GM19035 (cell line): Measurements from ENCODE around the gene POLR3H.

ENCODE experiments used
- ATAC-seq: cut with Tn5 transposase; IDR thresholded peaks from one replicate; pipeline ENCODE4 v1.9.1; 2021; ENCODE audit not compliant: unreplicated experiment

POLR3H gene

GRCh38 chr22:41539146-41540005 lies 4.9 kb downstream of the POLR3H start:
- no peak for ATAC-seq

DNA sequence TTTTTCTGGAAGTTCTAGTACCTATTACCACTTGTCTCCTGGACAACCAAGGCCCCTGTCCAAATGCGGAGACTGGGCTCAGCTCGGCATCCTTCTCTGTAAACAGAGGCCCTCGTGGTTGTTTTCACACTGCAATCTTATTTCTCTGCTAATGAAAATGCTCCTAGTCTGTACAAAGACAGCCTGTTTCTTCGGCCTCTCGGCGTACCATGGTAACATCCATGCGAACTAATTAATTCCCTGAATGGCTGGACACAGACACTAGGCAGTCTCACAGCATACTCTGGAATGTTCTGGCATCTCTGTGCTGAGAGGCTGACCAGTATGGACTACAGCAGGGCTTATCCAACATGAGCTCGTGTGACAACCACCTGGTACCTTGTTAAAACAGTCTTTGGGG lies 5.7 kb downstream of the POLR3H start:
- no peak for ATAC-seq

- ATAC-seq: no peak
These were observed 7.1 kb downstream of the POLR3H start for GRCh38 chr22:41537203-41537602.

DNA sequence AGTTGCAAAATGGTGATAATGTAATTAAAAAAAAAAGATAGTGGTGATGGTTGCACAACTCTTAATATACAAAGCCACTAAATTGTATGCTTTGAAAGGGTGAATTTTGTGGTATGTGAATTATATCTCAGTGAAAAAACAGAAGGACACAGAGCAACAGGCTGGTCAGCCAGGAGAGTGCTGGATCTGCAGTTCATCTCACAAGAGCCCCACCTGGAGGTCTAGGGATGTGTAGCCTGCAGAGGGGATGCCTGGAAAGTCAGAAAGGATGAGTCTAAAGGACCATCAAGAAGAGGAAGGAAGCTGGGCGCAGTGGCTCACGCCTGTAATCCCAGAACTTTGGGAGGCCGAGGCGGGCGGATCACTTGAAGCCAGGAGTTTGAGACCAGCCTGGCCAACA lies 9.0 kb downstream of the POLR3H start:
- no peak for ATAC-seq

DNA sequence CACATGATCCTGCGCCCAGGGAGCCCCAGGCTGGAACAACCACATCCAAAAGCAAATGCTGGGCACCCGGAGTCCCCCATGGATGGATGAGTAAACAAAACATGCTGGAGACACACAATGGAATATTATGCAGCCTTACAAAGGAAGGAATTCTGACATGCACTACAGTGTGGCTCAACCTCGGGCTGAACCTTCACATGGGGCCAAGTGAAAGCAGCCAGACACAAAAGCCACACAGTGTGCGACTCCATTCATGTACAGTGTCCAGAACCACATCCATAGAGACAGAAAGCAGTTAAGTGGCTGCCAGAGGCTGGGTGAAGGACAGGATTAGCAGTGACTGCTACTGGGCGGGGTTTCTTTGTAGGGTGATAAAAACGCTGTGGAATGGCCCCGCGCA lies 10.1 kb downstream of the POLR3H start:
- ATAC-seq: no peak

GRCh38 chr22:41532908-41533825 lies 11.1 kb downstream of the POLR3H start:
- ATAC-seq: no peak

DNA sequence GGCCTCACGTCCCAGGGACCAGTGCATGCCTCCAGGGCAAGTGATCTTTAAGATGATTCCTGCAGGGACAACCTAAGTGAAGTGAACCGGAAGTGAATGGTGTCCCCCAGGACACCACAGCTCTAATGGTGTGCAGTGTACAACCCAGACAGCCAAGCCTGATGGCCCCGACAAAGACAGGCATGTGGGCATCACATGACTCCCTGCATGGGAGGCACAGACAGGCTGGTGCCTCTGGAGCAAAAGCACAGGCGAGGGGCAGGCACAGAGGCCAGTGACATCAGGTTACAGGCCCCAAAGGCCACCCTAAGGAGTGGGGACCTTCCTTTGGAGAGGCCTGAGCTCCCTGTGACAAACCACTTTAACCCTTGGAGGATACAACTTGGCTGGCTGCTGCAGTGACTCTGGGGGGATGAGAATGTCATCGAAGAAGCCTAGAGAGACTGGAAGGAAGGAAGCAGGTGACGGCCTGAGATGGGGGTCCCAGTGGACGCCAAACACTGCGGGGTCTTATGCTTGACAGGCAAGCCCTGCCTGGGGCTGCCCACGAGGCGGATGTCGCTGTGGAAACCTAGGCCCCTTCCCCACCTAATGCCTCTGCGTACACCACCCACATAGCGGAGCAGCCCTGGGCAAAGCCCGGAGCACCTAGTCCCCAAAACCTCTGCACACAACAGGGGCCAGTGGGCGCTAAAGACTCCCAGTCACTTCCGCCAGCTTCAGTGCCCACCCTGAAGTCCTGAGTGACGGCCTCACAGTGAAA lies 12.4 kb downstream of the POLR3H start:
- ATAC-seq: no peak

- ATAC-seq: no peak
These were observed 13.2 kb downstream of the POLR3H start for GRCh38 chr22:41530890-41531714.

GRCh38 chr22:41528938-41529561 lies 15.2 kb downstream of the POLR3H start:
- ATAC-seq: no peak

- ATAC-seq: no peak
These were observed 16.0 kb downstream of the POLR3H start for GRCh38 chr22:41528132-41528766.

DNA sequence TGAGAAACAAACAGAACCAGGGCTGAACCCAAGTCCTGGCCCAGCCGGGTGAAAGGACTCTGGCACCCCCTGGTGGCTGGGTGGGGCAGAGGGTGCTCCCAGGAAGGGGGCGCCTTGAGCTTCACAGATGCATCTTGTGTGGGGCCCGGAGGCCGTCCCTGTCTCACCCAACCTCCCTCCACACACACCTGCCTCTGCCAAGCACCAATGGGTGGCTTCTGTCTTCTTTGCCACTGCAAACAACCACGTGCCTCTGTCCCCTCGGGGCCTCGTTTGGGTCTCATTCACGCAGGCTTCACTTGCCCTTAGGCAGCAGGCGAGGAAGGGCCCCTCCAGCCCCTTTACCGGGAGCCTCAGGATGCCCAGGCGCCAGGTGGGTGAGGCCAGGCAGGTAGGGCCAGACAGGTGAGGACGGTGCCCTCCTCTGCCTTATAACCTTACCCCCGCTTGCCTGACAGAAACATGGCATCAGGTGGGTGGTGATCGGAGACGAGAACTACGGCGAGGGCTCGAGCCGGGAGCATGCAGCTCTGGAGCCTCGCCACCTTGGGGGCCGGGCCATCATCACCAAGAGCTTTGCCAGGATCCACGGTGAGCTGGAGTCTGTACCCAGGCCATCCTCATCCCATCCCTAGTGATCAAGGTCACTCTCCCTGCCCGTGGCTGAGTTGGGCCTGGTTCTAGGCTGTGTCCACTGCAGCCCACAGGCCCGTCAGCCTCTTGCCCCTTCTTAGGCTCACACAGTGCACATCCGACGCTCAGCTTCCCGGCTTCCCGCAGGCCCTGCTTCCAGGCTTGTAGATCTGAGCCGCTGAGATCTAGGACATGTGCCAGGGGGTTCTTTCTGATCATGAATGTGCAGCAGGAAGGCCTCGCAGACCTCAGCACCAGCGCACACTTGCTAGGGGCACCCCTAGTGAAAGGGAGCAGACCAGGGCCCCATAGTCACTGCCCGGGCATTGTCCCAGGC lies 17.2 kb downstream of the POLR3H start:
- no peak for ATAC-seq

GRCh38 chr22:41526226-41526829 lies 17.9 kb downstream of the POLR3H start:
- no peak for ATAC-seq

DNA sequence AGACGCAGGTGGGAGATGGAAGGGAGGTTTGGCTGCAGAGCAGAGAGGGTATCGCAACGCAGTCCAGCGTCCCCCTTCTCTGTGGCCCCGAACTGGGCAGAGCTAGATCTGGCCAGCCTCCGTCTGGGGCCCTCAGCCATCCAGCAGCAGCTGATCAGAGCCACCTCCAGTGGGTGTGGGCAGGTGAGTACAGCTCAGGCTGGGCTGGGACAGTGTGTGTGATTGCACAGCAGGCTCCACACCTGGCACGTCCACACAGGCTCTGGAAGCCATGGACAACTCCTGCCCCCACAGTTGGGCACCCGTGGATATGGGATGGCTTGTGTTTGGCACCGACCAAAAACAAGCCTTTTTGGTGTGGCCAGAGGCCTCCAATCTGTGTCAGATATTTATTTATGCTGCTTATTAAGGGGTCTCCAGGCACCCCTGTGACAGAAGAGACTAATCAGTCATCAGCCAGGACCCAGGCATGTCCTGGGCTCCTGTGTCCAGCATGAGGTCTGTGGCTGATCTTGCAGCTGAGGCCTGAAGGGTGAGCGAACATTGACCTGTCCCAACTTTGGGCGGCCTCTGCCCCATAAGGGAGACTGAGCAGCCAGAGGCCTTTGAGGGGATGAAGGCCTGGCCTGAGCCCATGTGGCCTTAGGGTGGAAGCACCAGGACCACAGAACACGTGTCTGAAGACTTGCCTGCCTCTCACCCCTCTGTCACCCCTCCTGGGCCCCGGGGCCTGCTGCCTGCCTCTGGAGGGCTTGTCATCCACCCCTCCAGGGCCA lies 18.6 kb downstream of the POLR3H start:
- ATAC-seq: no peak

DNA sequence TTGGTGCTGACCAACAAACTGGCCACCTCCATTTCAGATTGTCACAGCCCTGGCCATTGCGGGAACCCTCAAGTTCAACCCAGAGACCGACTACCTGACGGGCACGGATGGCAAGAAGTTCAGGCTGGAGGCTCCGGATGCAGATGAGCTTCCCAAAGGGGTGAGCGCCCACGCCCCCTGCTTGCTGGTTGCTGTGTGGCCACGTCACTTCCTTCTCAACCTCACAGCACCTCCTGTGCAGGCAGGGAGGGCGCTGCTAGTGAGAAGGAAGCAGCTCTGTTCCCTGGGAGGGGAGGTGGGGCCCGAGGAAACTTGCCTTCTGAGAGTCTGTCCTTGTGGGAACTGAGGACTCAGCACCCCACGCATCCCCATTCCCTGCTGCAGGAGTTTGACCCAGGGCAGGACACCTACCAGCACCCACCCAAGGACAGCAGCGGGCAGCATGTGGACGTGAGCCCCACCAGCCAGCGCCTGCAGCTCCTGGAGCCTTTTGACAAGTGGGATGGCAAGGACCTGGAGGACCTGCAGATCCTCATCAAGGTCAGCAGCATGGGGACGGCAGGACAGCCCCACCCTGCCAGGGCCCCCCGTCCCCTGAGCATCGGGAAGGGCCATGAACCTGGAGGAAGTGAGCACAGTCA lies 19.3 kb downstream of the POLR3H start:
- no peak for ATAC-seq

- ATAC-seq: no peak
These were observed 20.0 kb downstream of the POLR3H start for GRCh38 chr22:41524251-41524661.

- ATAC-seq: no peak
These were observed 20.6 kb downstream of the POLR3H start for GRCh38 chr22:41523464-41524221.
